SU-DHL-6 (cell line): ENCODE results near the gene UBQLN1.

Source experiments
- CTCF ChIP-seq: fragments of 200-600 bp; sonication (generic); IDR thresholded peaks from one replicate; pipeline ENCODE4 v1.5.1; 2017; ENCODE audit warnings: antibody characterized with exemption, mild to moderate bottlenecking, low read length, moderate library complexity; ENCODE audit not compliant: insufficient read depth, poor library complexity, severe bottlenecking
- EZH2phosphoT487 ChIP-seq: fragments of 200-600 bp; sonication (generic), shearing (Covaris generic); conservative IDR thresholded peaks from 2 replicates; pipeline ENCODE4 v1.6.1; 2018; ENCODE audit warnings: mild to moderate bottlenecking, antibody characterized with exemption, low read length, moderate library complexity, mixed read lengths

- TF ChIP-seq CTCF (no peak), EZH2phosphoT487 (no peak)
Observed at GRCh38 chr9:83715221-83715620, 7.5 kb upstream of the UBQLN1 start.
